Neuronal stem cell (in vitro differentiated cells): ENCODE measurements around the gene TCFL5.

Experiments used
- DNase-seq: peaks from one replicate; pipeline ENCODE4 v3.0.0-alpha.2; 2013; ENCODE audit warnings: low spot score
- H2AFZ ChIP-seq: one replicate; pipeline ENCODE4 v1.6.1; 2013; ENCODE audit warnings: mild to moderate bottlenecking, low read length, inconsistent platforms
- H2AK5ac ChIP-seq: 2 replicates; pipeline ENCODE4 v1.6.1; 2013; ENCODE audit warnings: low read depth, mild to moderate bottlenecking, inconsistent platforms, low read length, moderate library complexity, mixed read lengths
- H2BK120ac ChIP-seq: 2 replicates; pipeline ENCODE4 v1.6.1; 2013; ENCODE audit warnings: low read depth, mild to moderate bottlenecking, inconsistent platforms, low read length, moderate library complexity, mixed read lengths
- H2BK12ac ChIP-seq: one replicate; pipeline ENCODE4 v1.6.1; 2013; ENCODE audit warnings: low read length, inconsistent platforms
- H2BK15ac ChIP-seq: 2 replicates; pipeline ENCODE4 v1.6.1; 2013; ENCODE audit warnings: mild to moderate bottlenecking, low read length, inconsistent platforms, mixed read lengths
- H2BK5ac ChIP-seq: one replicate; pipeline ENCODE4 v1.6.1; 2013; ENCODE audit warnings: inconsistent platforms, mild to moderate bottlenecking, low read length, moderate library complexity
- H3K14ac ChIP-seq: one replicate; pipeline ENCODE4 v1.6.1; 2013; ENCODE audit warnings: low read length, inconsistent platforms
- H3K18ac ChIP-seq: 2 replicates; pipeline ENCODE4 v1.6.1; 2013; ENCODE audit warnings: low read length, inconsistent platforms
- H3K23ac ChIP-seq: 2 replicates; pipeline ENCODE4 v1.6.1; 2013; ENCODE audit warnings: low read depth, mild to moderate bottlenecking, mixed read lengths, low read length, inconsistent platforms; ENCODE audit not compliant: poor library complexity
- H3K27ac ChIP-seq: replicated peaks from 3 replicates; pipeline ENCODE4 v1.5.1; 2013; ENCODE audit warnings: low read length, inconsistent platforms
- H3K27me3 ChIP-seq, 3 experiments: 2 replicates each; pipeline ENCODE4 v1.6.1; 2013; ENCODE audit warnings: low read length in 3 of 3, mild to moderate bottlenecking in 2 of 3, inconsistent platforms in 1 of 3, low read depth in 1 of 3, mixed read lengths in 1 of 3, moderate library complexity in 1 of 3; ENCODE audit not compliant: control insufficient read depth in 3 of 3, insufficient read depth in 3 of 3
- H3K36me3 ChIP-seq, 2 donors: replicated peaks in 1 of 2; 2 replicates each; pipeline ENCODE4 v1.6.1; 2013; ENCODE audit warnings: low read length in 2 of 2; ENCODE audit not compliant: control insufficient read depth in 2 of 2, insufficient read depth in 2 of 2
- H3K4ac ChIP-seq: 2 replicates; pipeline ENCODE4 v1.6.1; 2013; ENCODE audit warnings: inconsistent platforms, mild to moderate bottlenecking, low read length, moderate library complexity
- H3K4me1 ChIP-seq, 2 donors: 1 replicate in 1 of 2; 2 replicates in 1 of 2; pipeline ENCODE4 v1.6.1; 2013; ENCODE audit warnings: low read length in 2 of 2, low read depth in 1 of 2; ENCODE audit not compliant: control insufficient read depth in 2 of 2, insufficient read depth in 1 of 2
- H3K4me2 ChIP-seq: one replicate; pipeline ENCODE4 v1.6.1; 2013; ENCODE audit warnings: mild to moderate bottlenecking, low read length, inconsistent platforms; ENCODE audit not compliant: insufficient read depth, poor library complexity, severe bottlenecking
- H3K4me3 ChIP-seq, 2 donors: 2 replicates each; pipeline ENCODE4 v1.5.1; 2013; ENCODE audit warnings: low read length in 2 of 2, mild to moderate bottlenecking in 2 of 2, inconsistent platforms in 1 of 2, moderate library complexity in 1 of 2
- H3K79me1 ChIP-seq: one replicate; pipeline ENCODE4 v1.6.1; 2013; ENCODE audit warnings: low read depth, mild to moderate bottlenecking, inconsistent platforms, low read length, moderate library complexity
- H3K9ac ChIP-seq: one replicate; pipeline ENCODE4 v1.6.1; 2013; ENCODE audit warnings: mild to moderate bottlenecking, low read depth, low read length, inconsistent platforms; ENCODE audit not compliant: poor library complexity
- H3K9me3 ChIP-seq, 2 donors: replicated peaks in 1 of 2; 2 replicates each; pipeline versions ENCODE3 to v1.6.1; 2013; ENCODE audit warnings: low read length in 2 of 2, mild to moderate bottlenecking in 2 of 2, inconsistent platforms in 1 of 2, low read depth in 1 of 2, mixed read lengths in 1 of 2, moderate library complexity in 1 of 2; ENCODE audit not compliant: control insufficient read depth in 2 of 2, insufficient read depth in 1 of 2
- H4K8ac ChIP-seq: one replicate; pipeline ENCODE4 v1.6.1; 2013; ENCODE audit warnings: low read depth, mild to moderate bottlenecking, inconsistent platforms, low read length, moderate library complexity
- H4K91ac ChIP-seq: one replicate; pipeline ENCODE4 v1.6.1; 2013; ENCODE audit warnings: low read length, low read depth, mild to moderate bottlenecking, inconsistent platforms; ENCODE audit not compliant: poor library complexity
- WGBS, 2 donors: extraction: QIAGEN DNeasy Blood & Tissue Kit; methylation state at CpG; one replicate each; pipeline ENCODE4 v1.1.7; 2013; ENCODE audit warnings: missing lambda C conversion rate in 2 of 2, mixed read lengths in 1 of 2; ENCODE audit not compliant: insufficient read length in 2 of 2, insufficient replicate concordance in 1 of 2; ENCODE audit errors: extremely low coverage in 2 of 2; 5-methylcytosine and 5-hydroxymethylcytosine counted together

TCFL5 gene

GRCh38 chr20:62796699-62797491 is 64.7 kb downstream of the TCFL5 start:
- H3K14ac ChIP-seq = peak overlapping the region; percentile 84
- no peak overlapping the region for H2BK12ac ChIP-seq
- peaks cover 4% of the 10 kb centered on the region for H3K79me1 ChIP-seq
- H3K9me3 ChIP-seq = no peaks in the 10 kb centered on the region
- no CpG with 5 or more reads among the region's 53 CpGs for WGBS, 2 donors
- no peak overlapping the region for H3K4ac ChIP-seq
- peak overlapping the region; percentile 50 for H3K23ac ChIP-seq
- peak overlapping the region; percentile 96 for H2AK5ac ChIP-seq
- H4K8ac ChIP-seq = no peak overlapping the region
- H2BK5ac ChIP-seq = no peak overlapping the region
- H3K4me2 ChIP-seq = peak overlapping the region; percentile 65
- peaks cover 23 to 44% of the 10 kb centered on the region in 2 donors for H3K36me3 ChIP-seq
- H3K27me3 ChIP-seq = peaks cover 4 to 30% (median 9%) of the 10 kb centered on the region in 3 experiments
- no peak overlapping the region for H3K27ac ChIP-seq
- peak overlapping the region; percentile 59 for H2BK15ac ChIP-seq
- no peak for DNase-seq
- peak overlapping the region; percentile 31 for H2BK120ac ChIP-seq
- H3K4me1 ChIP-seq = peaks cover 10 to 12% of the 10 kb centered on the region in 2 donors
- H4K91ac ChIP-seq = no peak overlapping the region
- H3K9ac ChIP-seq = peak overlapping the region; percentile 92
- H3K18ac ChIP-seq = peak overlapping the region; percentile 98
- H2AFZ ChIP-seq = peak overlapping the region; percentile 95
- peak overlapping the region; percentile 84 to 94 for H3K4me3 ChIP-seq

GRCh38 chr20:62795023-62795761 is 66.4 kb downstream of the TCFL5 start:
- no peak overlapping the region for H3K27ac ChIP-seq
- H3K9me3 ChIP-seq = no peaks in the 10 kb centered on the region
- WGBS, 2 donors = no CpG with 5 or more reads among the region's 68 CpGs
- peak overlapping the region; percentile 66 for H3K23ac ChIP-seq
- peak overlapping the region; percentile 80 to 84 for H3K4me3 ChIP-seq
- no peak overlapping the region for H3K4ac ChIP-seq
- peaks cover 12 to 15% of the 10 kb centered on the region in 2 donors for H3K4me1 ChIP-seq
- DNase-seq = peak; percentile 51
- peak overlapping the region; percentile 95 for H2AFZ ChIP-seq
- H2BK12ac ChIP-seq = peak overlapping the region; percentile 33
- peaks cover 4% of the 10 kb centered on the region for H3K79me1 ChIP-seq
- H3K4me2 ChIP-seq = peak overlapping the region; percentile 94
- peak overlapping the region; percentile 5 for H2BK5ac ChIP-seq
- peak overlapping the region; percentile 89 for H4K91ac ChIP-seq
- peaks cover 14 to 28% of the 10 kb centered on the region in 2 donors for H3K36me3 ChIP-seq
- peak overlapping the region; percentile 75 for H3K9ac ChIP-seq
- peak overlapping the region; percentile 97 for H3K18ac ChIP-seq
- H3K27me3 ChIP-seq = peaks cover 4 to 30% (median 9%) of the 10 kb centered on the region in 3 experiments
- H2AK5ac ChIP-seq = peak overlapping the region; percentile 56
- peak overlapping the region; percentile 7 for H4K8ac ChIP-seq
- no peak overlapping the region for H2BK120ac ChIP-seq
- peak overlapping the region; percentile 10 for H3K14ac ChIP-seq
- H2BK15ac ChIP-seq = peak overlapping the region; percentile 6

- H4K91ac ChIP-seq = peak overlapping the region; percentile 76
- peaks cover 7 to 18% of the 10 kb centered on the region in 2 donors for H3K36me3 ChIP-seq
- H4K8ac ChIP-seq = peak overlapping the region; percentile 75
- H2BK12ac ChIP-seq = peak overlapping the region; percentile 99
- peak overlapping the region; percentile 96 for H2AK5ac ChIP-seq
- H2AFZ ChIP-seq = peak overlapping the region; percentile 97
- H3K4me2 ChIP-seq = peak overlapping the region; percentile 82
- H3K27me3 ChIP-seq = peaks cover 4 to 30% (median 9%) of the 10 kb centered on the region in 3 experiments
- H3K4me1 ChIP-seq = peaks cover 14 to 15% of the 10 kb centered on the region in 2 donors
- peak overlapping the region; percentile 74 for H3K9ac ChIP-seq
- peaks cover 4% of the 10 kb centered on the region for H3K79me1 ChIP-seq
- H3K18ac ChIP-seq = peak overlapping the region; percentile 98
- no CpG with 5 or more reads among the region's 69 CpGs for WGBS, 2 donors
- H2BK15ac ChIP-seq = peak overlapping the region; percentile 98
- no peak overlapping the region for H3K27ac ChIP-seq
- H3K23ac ChIP-seq = peak overlapping the region; percentile 35
- H2BK5ac ChIP-seq = no peak overlapping the region
- H3K9me3 ChIP-seq = peaks cover 0 to 2% of the 10 kb centered on the region in 2 donors
- H3K4ac ChIP-seq = peak overlapping the region; percentile 31
- peak; percentile 95 for DNase-seq
- H3K4me3 ChIP-seq = peak overlapping the region; percentile 67 to 84
- peak overlapping the region; percentile 90 for H3K14ac ChIP-seq
- H2BK120ac ChIP-seq = peak overlapping the region; percentile 89
Measured at GRCh38 chr20:62794007-62794724, 67.5 kb downstream of the TCFL5 start.
